GM20431 (cell line): ENCODE results near the gene HNRNPR.
"Not testable (repeated sequence)": the region's sequence is repeated elsewhere in the genome, so short reads cannot be mapped to it uniquely, and the experiment has no call there.

Source experiments
- in situ Hi-C: fragments of 300-500 bp; cut with MseI, MboI; formaldehyde crosslinking; loops from one replicate; pipeline ENCODE4 v1.15.0; 2020; ENCODE audit warnings: low sequenced_read_pairs; ENCODE audit not compliant: unreplicated experiment

Gene HNRNPR

GRCh38 chr1:23344111-23344986 lies at the start of gene HNRNPR:
HNRNPR (minus strand) TSS chr1:23344284; CDS start chr1:23341008, 3,276 bp downstream.
- in situ Hi-C loops, result no loop called here

- in situ Hi-C loops, result no loop called here
Observed at GRCh38 chr1:23393706-23394105, 49.6 kb upstream of the HNRNPR start.

- in situ Hi-C loops, result no loop called here
Observed at GRCh38 chr1:23392125-23392855, 48.2 kb upstream of the HNRNPR start.

- in situ Hi-C loops, result no loop called here
Observed at GRCh38 chr1:23389837-23390321, 45.8 kb upstream of the HNRNPR start.

GRCh38 chr1:23387494-23387893 lies 43.4 kb upstream of the HNRNPR start:
- in situ Hi-C loops, result no loop called here

GRCh38 chr1:23385119-23385621 lies 41.1 kb upstream of the HNRNPR start:
- in situ Hi-C loops, result no loop called here

GRCh38 chr1:23384312-23385058 lies 40.4 kb upstream of the HNRNPR start:
- in situ Hi-C loops, result no loop called here

- in situ Hi-C loops, result no loop called here
Observed at GRCh38 chr1:23383577-23384311, 39.7 kb upstream of the HNRNPR start.

- in situ Hi-C loops, result no loop called here
Observed at GRCh38 chr1:23381233-23381885, 37.3 kb upstream of the HNRNPR start.

- in situ Hi-C loops, result no loop called here
Observed at GRCh38 chr1:23380719-23381118, 36.6 kb upstream of the HNRNPR start.

GRCh38 chr1:23380236-23380635 lies 36.2 kb upstream of the HNRNPR start:
- in situ Hi-C loops, result not testable (repeated sequence)

- in situ Hi-C loops, result no loop called here
Observed at GRCh38 chr1:23376890-23377811, 33.1 kb upstream of the HNRNPR start.

GRCh38 chr1:23374079-23374735 lies 30.1 kb upstream of the HNRNPR start:
- in situ Hi-C loops, result not testable (repeated sequence)

GRCh38 chr1:23371987-23372880 lies 28.1 kb upstream of the HNRNPR start:
- in situ Hi-C loops, result no loop called here

- in situ Hi-C loops, result no loop called here
Observed at GRCh38 chr1:23370709-23371584, 26.9 kb upstream of the HNRNPR start.

- in situ Hi-C loops, result no loop called here
Observed at GRCh38 chr1:23370330-23370708, 26.2 kb upstream of the HNRNPR start.
